ENCODE measurements around the gene TES.

DNA sequence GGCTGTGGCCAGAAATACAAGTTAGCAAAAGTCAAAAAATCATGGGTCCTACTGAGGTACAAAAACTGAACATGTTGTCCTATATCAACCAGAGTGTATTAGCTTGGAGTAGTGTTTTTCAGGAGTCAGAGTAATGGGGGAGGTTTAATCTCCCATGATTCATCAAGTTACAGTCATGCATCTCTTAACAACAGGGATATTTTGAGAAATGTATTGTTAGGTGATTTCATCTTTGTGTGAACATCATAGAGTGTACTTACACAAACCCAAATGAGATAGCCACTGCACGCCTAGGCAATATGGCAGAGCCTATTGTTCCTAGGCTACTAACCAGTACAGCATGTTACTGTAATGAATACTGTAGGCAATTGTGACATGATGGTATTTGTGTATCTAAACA is 14.9 kb upstream of the TES start:
- TF ChIP-seq CTCF (IDR thresholded peaks at IDR 0.05), result no peak
- no peak for TF ChIP-seq POLR2A (IDR thresholded peaks at IDR 0.05)

Measured in testis (tissue), 2 donors.